ENCODE measurements around the gene MINAR1. TPM values are rescaled to one million over a fixed set of nuclear protein-coding genes. Genes with fewer than 3 reads are reported as not detected.

The MINAR1 gene
- polyA plus RNA-seq, 1 of the 3 experiments (the other 2 are of a cell fraction): 0.35 TPM

DNA sequence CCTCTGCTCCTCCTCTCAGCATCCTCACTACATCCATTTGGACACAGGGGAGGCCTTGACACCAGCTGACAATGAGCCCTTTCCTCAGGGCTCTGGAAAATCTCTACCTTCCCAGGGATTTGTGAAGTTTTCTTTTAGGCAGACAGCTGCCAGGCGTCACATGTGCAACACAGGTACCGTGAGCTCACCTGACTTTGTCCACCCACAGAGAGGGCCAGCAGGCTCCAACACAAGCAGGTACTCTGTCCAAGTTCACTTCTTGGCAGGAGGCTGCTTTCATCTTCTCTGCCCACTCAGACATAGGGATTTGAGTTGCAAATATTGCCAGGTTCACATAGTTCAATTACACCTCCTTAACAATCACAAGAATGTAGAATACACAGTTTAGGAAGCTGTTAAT lies 15.3 kb upstream of the MINAR1 start:
- Histone ChIP-seq H3K36me3 (replicated peaks in 1 of 2; ENCODE audit: control insufficient read depth in 1 of 2, insufficient read depth in 2 of 2, low read length in 1 of 2) (no peaks in the 10 kb centered on the region), H3F3A (replicated peaks; ENCODE audit: insufficient read depth) (no peaks in the 10 kb centered on the region), H3K79me2 (ENCODE audit: insufficient read depth) (no peaks in the 10 kb centered on the region), H3K9me3 (no peaks in the 10 kb centered on the region), H3K4me2 (no peak overlapping the region), H3K9me2 (no peaks in the 10 kb centered on the region), H3K9ac (no peak overlapping the region), H3K27ac (ENCODE audit: low read depth in 2 of 2, low read length in 1 of 2) (no peak overlapping the region), H2AFZ (ENCODE audit: low read depth) (no peak overlapping the region), H4K20me1 (ENCODE audit: insufficient read depth) (no peaks in the 10 kb centered on the region), H3K4me1 (ENCODE audit: control insufficient read depth in 1 of 2, insufficient read depth in 2 of 2, low read depth in 1 of 2, low read length in 1 of 2) (no peaks in the 10 kb centered on the region; a peak in 1 of 4 replicates), H3K4me3 (ENCODE audit: low read depth in 2 of 2, low read length in 1 of 2) (no peak overlapping the region), H3K27me3 (ENCODE audit: insufficient read depth) (no peaks in the 10 kb centered on the region)
- ChIA-PET CTCF (interaction anchor here (0.9 to 5.5 kb wide), 5 partner anchors 8 to 36 kb away, joined by 3 to 27 read pairs (median 5); partner anchors contain the start of gene MINAR1), POLR2A (no interaction called here)
- TF ChIP-seq, protein P1, sequence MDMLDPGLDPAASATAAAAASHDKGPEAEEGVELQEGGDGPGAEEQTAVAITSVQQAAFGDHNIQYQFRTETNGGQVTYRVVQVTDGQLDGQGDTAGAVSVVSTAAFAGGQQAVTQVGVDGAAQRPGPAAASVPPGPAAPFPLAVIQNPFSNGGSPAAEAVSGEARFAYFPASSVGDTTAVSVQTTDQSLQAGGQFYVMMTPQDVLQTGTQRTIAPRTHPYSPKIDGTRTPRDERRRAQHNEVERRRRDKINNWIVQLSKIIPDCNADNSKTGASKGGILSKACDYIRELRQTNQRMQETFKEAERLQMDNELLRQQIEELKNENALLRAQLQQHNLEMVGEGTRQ (IDR thresholded peaks at IDR 0.05; ENCODE audit: borderline replicate concordance, low read depth, low read length): no peak
- TF ChIP-seq, protein P2, sequence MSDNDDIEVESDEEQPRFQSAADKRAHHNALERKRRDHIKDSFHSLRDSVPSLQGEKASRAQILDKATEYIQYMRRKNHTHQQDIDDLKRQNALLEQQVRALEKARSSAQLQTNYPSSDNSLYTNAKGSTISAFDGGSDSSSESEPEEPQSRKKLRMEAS (IDR thresholded peaks at IDR 0.05; ENCODE audit: low read depth): no peak
- TF ChIP-seq RXRA (IDR thresholded peaks at IDR 0.05; ENCODE audit: borderline replicate concordance, low read depth): no peak
- TF ChIP-seq, protein P3, sequence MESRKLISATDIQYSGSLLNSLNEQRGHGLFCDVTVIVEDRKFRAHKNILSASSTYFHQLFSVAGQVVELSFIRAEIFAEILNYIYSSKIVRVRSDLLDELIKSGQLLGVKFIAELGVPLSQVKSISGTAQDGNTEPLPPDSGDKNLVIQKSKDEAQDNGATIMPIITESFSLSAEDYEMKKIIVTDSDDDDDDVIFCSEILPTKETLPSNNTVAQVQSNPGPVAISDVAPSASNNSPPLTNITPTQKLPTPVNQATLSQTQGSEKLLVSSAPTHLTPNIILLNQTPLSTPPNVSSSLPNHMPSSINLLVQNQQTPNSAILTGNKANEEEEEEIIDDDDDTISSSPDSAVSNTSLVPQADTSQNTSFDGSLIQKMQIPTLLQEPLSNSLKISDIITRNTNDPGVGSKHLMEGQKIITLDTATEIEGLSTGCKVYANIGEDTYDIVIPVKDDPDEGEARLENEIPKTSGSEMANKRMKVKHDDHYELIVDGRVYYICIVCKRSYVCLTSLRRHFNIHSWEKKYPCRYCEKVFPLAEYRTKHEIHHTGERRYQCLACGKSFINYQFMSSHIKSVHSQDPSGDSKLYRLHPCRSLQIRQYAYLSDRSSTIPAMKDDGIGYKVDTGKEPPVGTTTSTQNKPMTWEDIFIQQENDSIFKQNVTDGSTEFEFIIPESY (IDR thresholded peaks at IDR 0.05; ENCODE audit: borderline replicate concordance, low read depth): no peak
- TF ChIP-seq EP300 (IDR thresholded peaks at IDR 0.05; ENCODE audit: borderline replicate concordance in 1 of 2, low read depth in 1 of 2, low read length in 1 of 2): no peak
- TF ChIP-seq, protein P4, sequence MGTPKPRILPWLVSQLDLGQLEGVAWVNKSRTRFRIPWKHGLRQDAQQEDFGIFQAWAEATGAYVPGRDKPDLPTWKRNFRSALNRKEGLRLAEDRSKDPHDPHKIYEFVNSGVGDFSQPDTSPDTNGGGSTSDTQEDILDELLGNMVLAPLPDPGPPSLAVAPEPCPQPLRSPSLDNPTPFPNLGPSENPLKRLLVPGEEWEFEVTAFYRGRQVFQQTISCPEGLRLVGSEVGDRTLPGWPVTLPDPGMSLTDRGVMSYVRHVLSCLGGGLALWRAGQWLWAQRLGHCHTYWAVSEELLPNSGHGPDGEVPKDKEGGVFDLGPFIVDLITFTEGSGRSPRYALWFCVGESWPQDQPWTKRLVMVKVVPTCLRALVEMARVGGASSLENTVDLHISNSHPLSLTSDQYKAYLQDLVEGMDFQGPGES (IDR thresholded peaks at IDR 0.05; ENCODE audit: low read depth, low read length): no peak
- no peak for TF ChIP-seq NRF1 (IDR thresholded peaks at IDR 0.05; ENCODE audit: low read depth, low read length)
- TF ChIP-seq MEF2A (IDR thresholded peaks at IDR 0.05; ENCODE audit: borderline replicate concordance, low read depth): no peak
- no peak for TF ChIP-seq POLR2AphosphoS5 (IDR thresholded peaks at IDR 0.05; ENCODE audit: low read depth, low read length)
- TF ChIP-seq RAD21 (IDR thresholded peaks at IDR 0.05; ENCODE audit: low read length): no peak
- TF ChIP-seq FOXJ3 (CRISPR knock-in tag; IDR thresholded peaks at IDR 0.05): no peak
- no peak for TF ChIP-seq TAF1 (IDR thresholded peaks at IDR 0.05; ENCODE audit: borderline replicate concordance, low read depth, low read length)
- TF ChIP-seq GATA2 (CRISPR knock-in tag; IDR thresholded peaks at IDR 0.05): no peak
- no peak for TF ChIP-seq FOSL2 (IDR thresholded peaks at IDR 0.05; ENCODE audit: borderline replicate concordance, low read depth)
- TF ChIP-seq SIN3A (IDR thresholded peaks at IDR 0.05; ENCODE audit: borderline replicate concordance, low read depth, low read length): no peak
- TF ChIP-seq YY1 (IDR thresholded peaks at IDR 0.05; ENCODE audit: low read depth): no peak
- no peak for DNase-seq
- no CpG with 5 or more reads among the region's 2 CpGs for WGBS (ENCODE audit: low lambda C conversion rate)
